Smooth muscle cell (in vitro differentiated cells): ENCODE data around the gene LCTL. TPM values are rescaled to one million over a fixed set of nuclear protein-coding genes. Genes with fewer than 3 reads are reported as not detected.
A peak's percentile ranks its signal among the peaks of the same experiment; 100 is the strongest.

Experiments
- DNase-seq: peaks from one replicate; lab custom pipeline; 2025; ENCODE audit not compliant: unreplicated experiment; lab: John Stamatoyannopoulos, UW
- H2AFZ ChIP-seq: fragments of 200-600 bp; sonication (generic); 2 replicates; pipeline ENCODE4 v1.6.0; 2016; ENCODE audit warnings: antibody characterized with exemption, low read depth, mild to moderate bottlenecking
- H3F3A ChIP-seq: fragments of 200-600 bp; sonication (generic); 2 replicates; pipeline ENCODE4 v1.6.0; 2017; ENCODE audit warnings: antibody characterized with exemption, low read depth
- H3K27ac ChIP-seq: fragments of 200-600 bp; sonication (generic); 2 replicates; pipeline ENCODE4 v1.5.1; 2016; ENCODE audit warnings: low read depth, mild to moderate bottlenecking
- H3K27me3 ChIP-seq: fragments of 200-600 bp; sonication (generic); 2 replicates; pipeline ENCODE4 v1.6.1; 2016; ENCODE audit warnings: low read depth, mild to moderate bottlenecking
- H3K36me3 ChIP-seq: fragments of 200-600 bp; sonication (generic); 2 replicates; pipeline ENCODE4 v1.5.1; 2016; ENCODE audit warnings: low read depth
- H3K4me1 ChIP-seq: fragments of 200-600 bp; sonication (generic); 2 replicates; pipeline ENCODE4 v1.5.1; 2016; ENCODE audit warnings: low read depth
- H3K4me2 ChIP-seq: fragments of 200-600 bp; sonication (generic); 2 replicates; pipeline ENCODE4 v1.6.0; 2016; ENCODE audit warnings: mild to moderate bottlenecking
- H3K4me3 ChIP-seq: fragments of 200-600 bp; sonication (generic); 2 replicates; pipeline ENCODE4 v1.5.1; 2016; ENCODE audit warnings: mild to moderate bottlenecking
- H3K79me2 ChIP-seq: fragments of 200-600 bp; sonication (generic); 2 replicates; pipeline ENCODE4 v1.6.0; 2016; ENCODE audit warnings: low read depth, mild to moderate bottlenecking
- H3K9ac ChIP-seq: fragments of 200-600 bp; sonication (generic); 2 replicates; pipeline ENCODE4 v1.6.0; 2016; ENCODE audit warnings: low read depth
- H3K9me3 ChIP-seq: fragments of 200-600 bp; sonication (generic); replicated peaks from 2 replicates; pipeline ENCODE4 v1.5.1; 2016; ENCODE audit warnings: low read depth
- H4K20me1 ChIP-seq: fragments of 200-600 bp; sonication (generic); 2 replicates; pipeline ENCODE4 v1.6.0; 2016; ENCODE audit warnings: low read depth
- CTCF ChIP-seq: fragments of 200-600 bp; sonication (generic); IDR thresholded peaks from 2 replicates; pipeline ENCODE4 v1.5.1; 2017; ENCODE audit warnings: borderline replicate concordance, mild to moderate bottlenecking, antibody characterized with exemption; ENCODE audit not compliant: insufficient read depth, poor library complexity, severe bottlenecking
- WGBS: methylation state at CpG from one replicate; pipeline ENCODE4 v1.1.7; 2016; ENCODE audit warnings: low lambda C conversion rate; 5-methylcytosine and 5-hydroxymethylcytosine counted together
- polyA plus RNA-seq: library from polyadenylated mRNA; unstranded; fragments of >200 nt; fragmentation: Nextera tagmentation; extraction: Ambion mirVana; gene quantifications from 2 replicates; pipeline ENCODE4 v1.2.1, GENCODE V29; 2016
- total RNA-seq: library from RNA; depleted of rRNA; stranded (reverse); fragments of >200 nt; gene quantifications from 2 replicates; pipeline ENCODE4 v1.2.3, GENCODE V29; 2014

LCTL gene
- total and polyA plus RNA-seq, 2 experiments from 2014 or later, result 4.3 to 6.4 TPM

- no peak overlapping the region for H3K9ac ChIP-seq
- no peak for DNase-seq
- no peaks in the 10 kb centered on the region for H3K4me1 ChIP-seq
- no peak overlapping the region for H3K4me2 ChIP-seq
- H2AFZ ChIP-seq, result no peak overlapping the region
- no peaks in the 10 kb centered on the region for H3K79me2 ChIP-seq
- H3K36me3 ChIP-seq, result no peaks in the 10 kb centered on the region
- H3F3A ChIP-seq, result no peaks in the 10 kb centered on the region
- H4K20me1 ChIP-seq, result no peaks in the 10 kb centered on the region
- 98% methylated on average over 2 of the region's 2 CpGs for WGBS
- H3K27ac ChIP-seq, result no peak overlapping the region
- H3K27me3 ChIP-seq, result no peaks in the 10 kb centered on the region
- H3K4me3 ChIP-seq, result no peak overlapping the region
- no peak for TF ChIP-seq CTCF
- H3K9me3 ChIP-seq, result no peaks in the 10 kb centered on the region
Measured at GRCh38 chr15:66515901-66516322, 49.9 kb downstream of the LCTL start.

- WGBS, result 93% methylated on average over 3 of the region's 3 CpGs
- no peaks in the 10 kb centered on the region for H3K79me2 ChIP-seq
Measured at GRCh38 chr15:66514586-66514985, 51.2 kb downstream of the LCTL start.

GRCh38 chr15:66508293-66508883 lies 57.4 kb downstream of the LCTL start:
- no peak overlapping the region for H3K27ac ChIP-seq
- H3K4me1 ChIP-seq, result peaks cover 13% of the 10 kb centered on the region
- TF ChIP-seq CTCF, result no peak
- no peaks in the 10 kb centered on the region for H3K36me3 ChIP-seq
- H3K27me3 ChIP-seq, result no peaks in the 10 kb centered on the region
- 95% methylated on average over 3 of the region's 3 CpGs for WGBS
- DNase-seq, result no peak
- H3F3A ChIP-seq, result no peaks in the 10 kb centered on the region
- H3K9ac ChIP-seq, result no peak overlapping the region
- no peaks in the 10 kb centered on the region for H3K9me3 ChIP-seq
- H3K4me2 ChIP-seq, result no peak overlapping the region
- no peak overlapping the region for H3K4me3 ChIP-seq
- peaks cover 43% of the 10 kb centered on the region for H3K79me2 ChIP-seq
- H4K20me1 ChIP-seq, result peaks cover 9% of the 10 kb centered on the region
- H2AFZ ChIP-seq, result no peak overlapping the region

More at GRCh38 chr15:66514586-66514985, 51.2 kb downstream of the LCTL start:
- Histone ChIP-seq H4K20me1 (no peaks in the 10 kb centered on the region), H3K9ac (no peak overlapping the region), H3K4me3 (no peak overlapping the region), H3K27ac (no peak overlapping the region), H3K36me3 (no peaks in the 10 kb centered on the region), H3F3A (no peaks in the 10 kb centered on the region), H3K27me3 (no peaks in the 10 kb centered on the region), H2AFZ (no peak overlapping the region), H3K9me3 (no peaks in the 10 kb centered on the region), H3K4me2 (no peak overlapping the region), H3K4me1 (no peaks in the 10 kb centered on the region)
- TF ChIP-seq CTCF, result no peak
- no peak for DNase-seq

- H3K36me3 ChIP-seq, result peaks cover 17% of the 10 kb centered on the region
- TF ChIP-seq CTCF, result no peak
- 54% methylated on average over 4 of the region's 4 CpGs for WGBS
- peak overlapping the region; percentile 100 for H3K4me2 ChIP-seq
- peaks cover 35% of the 10 kb centered on the region for H4K20me1 ChIP-seq
- peaks cover 68% of the 10 kb centered on the region for H3K79me2 ChIP-seq
- peaks cover 28% of the 10 kb centered on the region for H3K4me1 ChIP-seq
- no peak for DNase-seq
- H3K27me3 ChIP-seq, result no peaks in the 10 kb centered on the region
- no peaks in the 10 kb centered on the region for H3K9me3 ChIP-seq
- peak overlapping the region; percentile 98 for H2AFZ ChIP-seq
- H3K9ac ChIP-seq, result peak overlapping the region; percentile 100
- H3F3A ChIP-seq, result peaks cover 22% of the 10 kb centered on the region
- H3K4me3 ChIP-seq, result peak overlapping the region; percentile 99
- peak overlapping the region; percentile 99 for H3K27ac ChIP-seq
Measured at GRCh38 chr15:66505818-66506217, 60.0 kb downstream of the LCTL start.
